Activated CD4-positive, alpha-beta T cell treated with anti-CD3 and anti-CD28 coated beads for 48 hours (primary cell): Measurements from ENCODE around the gene NUCB1.
"Not testable (repeated sequence)": the region's sequence is repeated elsewhere in the genome, so short reads cannot be mapped to it uniquely, and the experiment has no call there.

Experiments
- DNase-seq: peaks from one replicate; pipeline ENCODE4 v3.0.0-alpha.2; 2020

NUCB1 gene

DNA sequence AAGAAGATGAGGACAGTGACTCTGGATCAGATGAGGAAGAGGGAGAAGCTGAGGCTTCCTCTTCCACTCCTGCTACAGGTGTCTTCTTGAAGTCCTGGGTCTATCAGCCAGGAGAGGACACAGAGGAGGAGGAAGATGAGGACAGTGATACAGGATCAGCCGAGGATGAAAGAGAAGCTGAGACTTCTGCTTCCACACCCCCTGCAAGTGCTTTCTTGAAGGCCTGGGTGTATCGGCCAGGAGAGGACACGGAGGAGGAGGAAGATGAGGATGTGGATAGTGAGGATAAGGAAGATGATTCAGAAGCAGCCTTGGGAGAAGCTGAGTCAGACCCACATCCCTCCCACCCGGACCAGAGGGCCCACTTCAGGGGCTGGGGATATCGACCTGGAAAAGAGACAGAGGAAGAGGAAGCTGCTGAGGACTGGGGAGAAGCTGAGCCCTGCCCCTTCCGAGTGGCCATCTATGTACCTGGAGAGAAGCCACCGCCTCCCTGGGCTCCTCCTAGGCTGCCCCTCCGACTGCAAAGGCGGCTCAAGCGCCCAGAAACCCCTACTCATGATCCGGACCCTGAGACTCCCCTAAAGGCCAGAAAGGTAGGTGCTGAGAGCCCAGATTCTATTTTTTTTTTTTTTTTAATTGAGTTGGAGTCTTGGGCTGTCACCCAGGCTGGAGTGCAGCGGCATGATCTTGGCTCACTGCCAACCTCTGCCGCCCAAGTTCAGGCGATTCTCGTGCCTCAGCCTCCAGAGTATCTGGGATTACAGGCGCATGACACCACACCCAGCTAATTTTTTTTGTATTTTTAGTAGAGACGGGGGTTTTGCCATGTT lies 25.6 kb upstream of the NUCB1 start:
- no peak for DNase-seq

DNA sequence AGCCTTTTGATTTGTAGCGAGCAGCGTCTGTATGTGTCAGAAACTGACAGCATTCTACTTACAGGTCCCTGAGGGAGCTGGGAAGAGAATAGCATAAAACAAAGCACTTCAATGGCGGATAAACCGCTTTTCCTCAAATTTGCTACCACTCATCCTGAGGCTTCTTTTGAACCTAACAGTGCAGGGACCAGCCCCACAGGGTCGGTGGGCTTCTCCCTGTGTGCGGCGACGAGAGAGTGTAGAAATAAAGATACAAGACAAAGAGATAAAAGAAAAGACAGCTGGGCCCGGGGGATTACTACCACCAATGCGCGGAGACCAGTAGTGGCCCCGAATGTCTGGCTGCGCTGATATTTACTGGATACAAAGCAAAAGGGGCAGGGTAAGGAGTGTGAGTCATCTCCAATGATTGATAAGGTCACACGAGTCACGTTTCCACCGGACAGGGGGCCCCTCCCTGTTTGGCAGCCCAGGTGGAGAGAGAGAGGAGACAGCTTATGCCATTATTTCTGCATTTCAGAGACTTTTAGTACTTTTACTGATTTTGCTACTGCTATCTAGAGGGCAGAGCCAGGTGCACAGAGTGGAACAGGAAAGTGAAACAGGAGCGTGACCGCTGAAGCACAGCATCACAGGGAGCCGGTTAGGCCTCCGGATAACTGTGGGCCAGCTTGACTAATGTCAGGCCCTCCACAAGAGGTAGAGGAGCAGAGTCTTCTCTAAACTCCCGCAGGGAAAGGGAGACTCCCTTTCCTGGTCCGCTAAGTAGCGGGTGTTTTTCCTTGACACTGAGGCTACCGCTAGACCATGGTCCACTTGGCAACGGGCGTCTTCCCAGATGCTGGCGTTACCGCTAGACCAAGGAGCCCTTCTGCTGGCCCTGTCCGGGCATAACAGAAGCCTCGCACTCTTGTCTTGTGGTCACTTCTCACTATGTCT lies 23.8 kb upstream of the NUCB1 start:
- DNase-seq = peak; percentile 72

DNA sequence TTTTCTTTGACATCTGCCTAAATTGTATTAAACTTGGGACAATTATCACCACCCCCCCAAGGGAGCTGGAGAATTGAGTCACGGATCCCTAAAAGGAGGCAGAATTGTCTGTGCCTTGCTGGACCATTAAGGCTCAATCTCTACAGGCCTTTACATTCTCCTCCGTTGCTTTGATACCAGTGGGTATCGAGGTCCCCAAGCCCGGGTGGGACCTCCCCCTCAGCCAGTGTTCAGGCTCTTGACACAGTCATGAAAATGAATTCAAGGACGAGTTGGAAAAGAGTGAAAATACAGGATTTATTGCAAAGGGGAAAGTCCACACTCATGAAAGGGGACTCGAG lies 22.3 kb upstream of the NUCB1 start:
- DNase-seq = no peak

DNA sequence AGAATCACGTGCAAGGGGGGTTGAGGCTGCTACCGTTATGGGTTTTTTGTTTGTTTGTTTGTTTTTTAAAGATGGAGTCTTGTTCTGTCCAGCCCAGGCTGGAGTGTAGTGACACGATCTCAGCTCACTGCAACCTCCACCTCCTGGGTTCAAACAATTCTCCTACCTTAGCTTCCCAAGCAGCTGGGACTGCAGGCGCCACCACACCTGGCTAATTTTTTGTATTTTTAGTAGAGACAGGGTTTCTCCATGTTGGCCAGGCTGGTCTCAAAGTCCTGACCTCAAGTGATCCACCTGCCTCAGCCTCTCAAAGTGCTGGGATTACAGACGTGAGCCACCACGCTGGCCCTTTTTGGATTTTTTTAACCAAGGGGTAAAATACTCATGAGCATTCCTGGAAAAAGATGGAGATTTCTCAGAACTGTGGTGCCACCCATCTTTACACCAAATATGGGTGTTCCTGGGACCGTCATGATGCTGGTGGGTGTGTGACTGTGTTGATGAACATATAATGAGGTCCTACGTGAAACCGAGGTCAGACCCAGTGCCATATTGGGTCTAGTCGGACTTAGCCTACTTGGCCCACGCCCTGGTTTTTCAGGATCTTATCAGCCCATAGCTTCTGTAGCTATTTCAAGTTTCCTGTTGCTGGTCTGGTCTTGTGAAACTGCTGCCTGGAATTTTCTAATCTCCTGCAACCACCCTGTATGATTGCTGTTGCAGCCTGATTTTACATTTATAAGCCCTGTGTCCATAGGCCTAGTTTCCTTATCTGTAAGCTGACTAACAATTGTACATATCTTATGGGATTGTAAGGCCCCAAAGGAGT lies 21.7 kb upstream of the NUCB1 start:
- DNase-seq = no peak

DNA sequence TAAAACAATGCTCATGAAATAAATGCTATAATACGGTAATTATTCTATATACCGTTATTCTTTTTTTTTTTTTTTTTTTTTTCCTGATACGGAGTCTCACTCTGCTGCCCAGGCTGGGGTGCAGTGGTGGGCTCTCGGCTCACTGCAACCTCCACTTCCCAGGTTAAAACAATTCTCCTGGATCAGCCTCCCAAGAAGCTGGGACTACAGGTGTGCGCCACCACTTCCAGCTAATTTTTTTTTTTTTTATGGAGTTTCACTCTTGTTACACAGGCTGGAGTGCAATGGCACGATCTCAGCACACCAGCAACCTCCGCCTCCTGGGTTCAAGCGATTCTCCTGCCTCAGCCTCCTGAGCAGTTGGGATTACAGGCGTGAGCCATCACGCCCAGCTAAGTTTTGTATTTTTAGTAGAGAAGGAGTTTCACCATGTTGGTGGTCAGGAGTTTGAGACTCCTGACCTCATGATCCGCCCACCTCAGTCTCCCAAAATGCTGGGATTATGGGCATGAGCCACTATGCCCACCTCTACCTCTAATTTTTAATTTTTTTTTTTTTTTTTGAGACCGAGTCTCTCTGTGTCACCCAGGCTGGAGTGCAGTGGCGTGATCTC lies 21.0 kb upstream of the NUCB1 start:
- DNase-seq = no peak

DNA sequence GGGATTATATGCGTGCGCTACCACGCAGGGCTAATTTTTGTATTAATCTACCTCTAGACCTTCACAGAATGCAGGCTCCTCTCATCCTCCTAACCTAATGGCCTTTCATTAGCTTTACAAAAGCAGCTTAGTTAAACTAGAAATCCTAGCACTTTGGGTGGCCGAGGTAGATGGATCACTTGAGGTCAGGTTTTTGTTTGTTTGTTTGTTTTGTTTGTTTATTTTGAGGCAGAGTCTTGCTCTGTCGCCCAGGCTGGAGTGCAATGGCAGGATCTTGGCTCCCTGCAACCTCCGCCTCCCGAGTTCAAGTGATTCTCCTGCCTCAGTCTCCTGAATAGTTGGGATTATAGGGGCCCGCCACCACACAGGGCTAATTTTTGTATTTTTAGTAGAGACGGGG lies 20.4 kb upstream of the NUCB1 start:
- DNase-seq = not testable (repeated sequence)

DNA sequence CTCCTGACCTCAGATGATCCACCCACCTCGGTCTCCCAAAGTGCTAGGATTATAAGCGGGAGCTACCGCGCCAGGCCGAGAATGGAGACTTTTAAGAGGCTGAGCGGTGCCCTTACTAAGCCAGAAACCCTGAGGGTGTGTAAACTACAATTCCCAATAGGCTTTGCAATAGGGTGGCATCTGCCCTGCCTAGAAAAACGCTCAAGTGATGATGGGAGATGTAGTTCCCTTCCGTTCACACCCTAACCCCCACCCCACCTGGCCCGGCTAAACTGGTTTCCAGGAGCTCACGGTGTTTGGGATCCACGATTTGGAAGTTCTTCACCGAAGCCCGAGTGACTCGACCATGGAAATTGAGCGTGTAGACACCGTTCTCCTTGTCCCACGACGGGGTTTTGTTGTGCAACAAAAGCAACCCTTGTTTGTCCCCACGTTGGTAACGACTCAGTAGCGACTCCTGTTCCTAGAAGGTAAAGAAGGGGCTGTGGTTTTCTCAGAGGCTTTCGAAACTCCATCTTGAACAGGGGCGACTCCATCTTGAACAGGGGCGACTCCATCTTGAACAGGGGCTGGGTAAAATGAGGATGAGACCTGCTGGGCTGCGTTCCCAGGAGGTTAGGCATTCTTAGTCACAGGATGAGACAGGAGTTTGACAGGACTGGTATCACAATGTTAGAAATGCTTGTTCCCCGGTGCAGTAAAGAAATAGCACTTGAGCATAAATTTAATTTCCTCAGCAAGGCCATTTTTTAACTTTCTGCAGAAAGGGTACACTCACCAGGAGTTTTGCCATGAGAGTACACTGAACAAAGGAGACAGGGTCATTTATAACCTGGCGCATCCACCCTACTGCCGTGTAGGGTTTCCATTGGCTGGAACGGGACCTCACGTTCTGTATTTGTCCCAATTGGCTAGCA lies 18.1 kb upstream of the NUCB1 start:
- no peak for DNase-seq

DNA sequence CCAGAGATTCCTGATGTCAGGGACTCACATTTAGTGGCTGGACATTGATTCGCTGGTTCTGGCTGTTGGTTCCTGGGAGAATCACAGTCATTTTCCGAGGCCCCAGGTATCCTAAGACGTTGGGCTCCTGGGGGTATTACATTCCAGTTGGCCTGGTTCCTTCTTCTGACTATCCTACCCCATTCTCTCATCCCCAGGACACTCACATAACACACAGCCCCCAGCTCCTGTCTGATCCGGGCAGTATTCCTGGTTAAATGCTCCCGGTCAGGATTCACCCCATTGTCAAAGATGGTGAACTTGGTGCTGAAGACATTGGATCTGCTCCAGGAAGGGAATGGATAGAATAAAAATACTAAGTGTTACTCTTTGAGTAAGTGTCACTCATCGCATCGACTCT lies 16.4 kb upstream of the NUCB1 start:
- no peak for DNase-seq

DNA sequence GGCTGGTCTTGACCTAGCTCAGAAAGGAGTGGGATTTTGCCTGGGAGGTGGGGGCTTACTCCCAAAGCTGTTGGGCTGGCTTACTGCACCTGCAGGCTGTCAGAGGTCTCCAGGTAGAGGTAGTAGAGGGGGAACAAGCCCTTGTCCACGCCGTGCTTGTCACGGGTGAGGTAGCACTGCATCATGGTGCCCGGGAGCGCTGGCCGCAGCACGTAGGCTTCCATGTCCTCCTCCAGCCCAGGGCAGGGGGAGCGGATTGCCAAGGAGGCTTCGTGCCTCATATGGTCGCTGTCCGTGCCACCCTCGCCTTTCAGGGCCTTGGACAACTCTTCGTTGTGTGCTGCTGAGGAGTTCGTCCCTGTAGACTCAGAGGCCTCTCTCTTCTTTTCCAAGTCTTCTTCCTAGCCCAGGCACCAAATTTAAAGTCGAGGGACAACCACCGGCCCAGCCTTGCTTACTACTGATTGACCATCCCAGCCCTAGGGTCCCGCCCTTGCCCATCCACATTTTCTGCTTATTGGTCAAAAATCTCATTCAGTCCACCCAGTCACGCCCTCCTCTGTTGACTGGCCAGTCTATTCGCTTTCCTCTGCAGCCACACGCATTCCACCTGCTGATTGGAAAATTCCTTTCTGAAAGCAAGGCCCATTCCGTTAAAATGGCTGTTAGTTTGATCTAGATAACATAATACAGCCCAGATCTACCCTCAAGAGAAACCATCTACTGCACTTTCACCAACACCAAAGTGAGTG lies 12.1 kb upstream of the NUCB1 start:
- no peak for DNase-seq

DNA sequence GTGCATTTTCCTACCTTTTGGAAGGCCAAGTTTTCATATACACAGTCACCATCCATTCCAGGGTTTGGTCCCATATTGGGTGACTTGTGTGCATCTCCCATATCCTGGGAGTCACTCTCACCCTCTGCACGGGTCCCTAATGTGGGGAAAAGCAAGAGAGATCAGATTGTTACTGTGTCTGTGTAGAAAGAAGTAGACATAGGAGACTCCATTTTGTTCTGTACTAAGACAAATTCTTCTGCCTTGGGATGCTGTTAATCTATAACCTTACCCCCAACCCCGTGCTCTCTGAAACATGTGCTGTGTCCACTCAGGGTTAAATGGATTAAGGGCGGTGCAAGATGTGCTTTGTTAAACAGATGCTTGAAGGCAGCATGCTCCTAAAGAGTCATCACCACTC lies 10.6 kb upstream of the NUCB1 start:
- DNase-seq = not testable (repeated sequence)

DNA sequence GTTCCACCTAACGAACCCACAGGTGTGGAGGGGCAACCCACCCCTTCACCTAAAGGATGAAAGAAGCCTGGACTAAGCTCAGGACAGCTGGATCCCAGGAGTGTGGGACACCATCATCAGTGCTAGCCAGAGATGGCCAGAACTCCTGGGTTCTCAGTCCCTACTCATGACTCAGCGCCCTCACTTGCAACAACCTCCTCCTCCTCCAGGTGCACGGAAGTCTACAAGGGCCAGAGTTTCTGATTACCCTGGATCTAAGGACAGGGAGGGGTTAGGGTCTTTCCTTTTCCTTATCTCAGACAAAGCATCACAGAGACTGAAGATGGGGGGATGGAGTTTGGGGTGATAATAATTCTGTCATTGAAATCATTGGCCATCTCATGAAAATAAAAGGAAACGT lies 9.6 kb upstream of the NUCB1 start:
- no peak for DNase-seq

DNA sequence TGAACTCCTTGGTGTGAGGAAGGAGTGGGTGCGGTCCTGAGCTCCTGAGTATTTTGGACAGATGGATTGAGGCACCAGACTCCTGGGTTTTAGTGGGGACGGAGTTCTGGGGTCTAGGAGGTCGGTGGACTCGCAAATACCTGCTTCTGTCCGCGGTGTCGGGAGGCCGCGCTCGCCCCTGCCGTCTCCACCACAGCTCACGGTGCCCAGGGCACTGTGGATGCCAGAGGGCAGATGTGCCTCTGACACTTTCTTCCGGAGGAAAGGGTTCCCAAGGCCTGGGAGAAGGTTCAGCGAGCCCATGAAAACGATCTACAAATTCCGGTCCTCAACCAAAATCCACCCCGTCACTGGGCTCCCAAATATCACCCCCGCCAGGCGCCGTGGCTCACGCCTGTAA lies 4.9 kb upstream of the NUCB1 start:
- no peak for DNase-seq

DNA sequence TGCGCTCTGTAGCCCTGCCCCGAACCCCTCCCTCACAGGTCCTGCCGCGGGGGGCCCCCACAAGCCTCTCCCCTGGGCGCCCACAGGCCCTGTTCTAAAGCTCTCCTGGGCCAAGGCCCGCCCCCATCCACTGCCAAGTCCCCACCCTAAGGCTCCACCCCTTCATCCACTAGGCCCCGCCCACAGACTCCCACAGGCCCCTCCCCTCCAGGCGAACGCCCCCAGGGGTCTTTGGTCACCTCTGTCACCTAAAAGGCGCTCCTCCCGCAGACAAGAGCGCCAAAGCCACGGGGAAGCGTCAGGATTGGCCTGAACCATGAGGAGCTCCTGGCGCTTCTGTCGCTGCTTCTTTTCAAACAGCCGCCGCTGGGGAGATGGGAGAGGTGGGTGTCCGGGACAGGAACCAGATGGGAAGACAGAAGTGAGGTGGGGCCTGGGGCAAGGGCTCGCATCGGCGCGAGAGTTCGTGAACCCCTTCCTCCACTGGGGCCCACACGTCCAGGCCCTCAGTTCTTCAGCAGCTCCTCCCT lies 3.9 kb upstream of the NUCB1 start:
- DNase-seq = peak; percentile 71

DNA sequence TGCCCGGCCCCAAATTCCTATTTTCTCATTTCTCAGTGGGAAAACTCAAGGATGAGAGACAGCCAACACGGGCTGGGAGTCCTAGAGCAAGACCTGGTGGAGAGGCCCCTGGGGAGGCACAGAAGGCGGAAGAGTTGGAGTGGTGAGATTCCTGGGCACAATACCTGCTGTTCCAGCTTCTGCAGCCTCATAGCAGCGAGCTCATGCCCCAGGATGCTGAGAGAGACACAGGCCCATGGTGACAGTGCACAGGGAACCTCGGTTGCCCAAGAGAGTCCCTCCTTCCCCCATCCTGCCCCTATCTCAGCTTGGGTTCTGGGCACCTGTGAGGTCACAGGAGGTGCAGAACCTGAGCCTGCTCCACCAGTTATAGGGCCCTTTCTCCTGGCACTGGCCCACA lies 2.9 kb upstream of the NUCB1 start:
- no peak for DNase-seq

DNA sequence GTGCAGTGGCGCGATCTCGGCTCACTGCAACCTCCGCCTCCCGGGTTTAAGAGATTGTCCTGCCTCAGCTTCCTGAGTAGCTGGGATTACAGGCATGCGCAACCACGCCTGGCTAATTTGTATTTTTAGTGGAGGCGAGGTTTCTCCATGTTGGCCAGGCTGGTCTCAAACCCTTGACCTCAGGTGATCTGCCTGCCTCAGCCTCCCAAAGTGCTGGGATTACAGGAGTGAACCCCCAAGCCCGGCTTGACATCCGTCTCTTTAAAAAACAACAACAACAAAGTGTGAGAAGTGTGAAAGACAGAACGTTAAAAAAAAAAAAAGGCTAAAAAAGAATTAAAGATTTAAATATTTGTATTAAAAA lies 744 bp upstream of the NUCB1 start:
- not testable (repeated sequence) for DNase-seq

DNA sequence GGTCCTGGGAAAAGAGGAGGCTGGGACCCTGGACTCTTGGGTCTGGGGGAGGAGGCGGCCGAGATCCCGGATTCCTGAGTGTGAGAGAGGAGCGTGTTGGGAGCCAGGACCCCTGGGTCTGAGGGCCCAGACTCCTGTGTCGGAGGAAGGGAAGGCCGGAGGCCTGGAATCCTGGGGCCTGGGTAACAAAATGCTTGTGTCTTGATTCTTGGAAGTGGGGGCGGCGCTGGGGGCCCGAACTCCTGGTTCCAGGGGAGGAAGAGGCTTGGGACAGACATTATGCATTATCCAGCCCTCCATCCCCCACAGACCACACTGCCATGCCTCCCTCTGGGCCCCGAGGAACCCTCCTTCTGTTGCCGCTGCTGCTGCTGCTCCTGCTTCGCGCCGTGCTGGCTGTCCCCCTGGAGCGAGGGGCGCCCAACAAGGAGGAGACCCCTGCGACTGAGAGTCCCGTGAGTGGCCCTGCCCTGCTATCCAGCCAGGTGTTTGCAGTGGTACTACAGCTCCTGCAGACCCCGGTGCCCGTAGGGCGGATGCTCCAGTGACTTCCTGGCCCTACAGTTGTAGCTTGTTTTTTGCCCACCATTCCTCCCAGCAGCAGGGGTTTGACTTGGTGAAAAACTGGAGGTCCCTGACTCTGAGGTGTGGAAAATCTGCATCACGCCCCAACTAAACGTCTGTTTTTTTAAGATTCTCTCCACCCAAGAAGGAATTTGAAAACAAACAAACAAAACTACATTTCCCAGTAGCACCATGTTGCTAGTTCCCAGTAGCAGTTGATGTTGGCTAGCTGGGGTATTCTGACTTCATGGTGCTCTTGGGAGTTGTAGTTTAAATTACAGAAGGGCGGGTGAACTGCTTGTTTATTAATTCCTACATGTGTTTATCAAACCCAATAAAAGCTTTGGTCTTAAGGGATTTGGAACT lies 630 bp downstream of the NUCB1 start:
- DNase-seq = peak; percentile 16

DNA sequence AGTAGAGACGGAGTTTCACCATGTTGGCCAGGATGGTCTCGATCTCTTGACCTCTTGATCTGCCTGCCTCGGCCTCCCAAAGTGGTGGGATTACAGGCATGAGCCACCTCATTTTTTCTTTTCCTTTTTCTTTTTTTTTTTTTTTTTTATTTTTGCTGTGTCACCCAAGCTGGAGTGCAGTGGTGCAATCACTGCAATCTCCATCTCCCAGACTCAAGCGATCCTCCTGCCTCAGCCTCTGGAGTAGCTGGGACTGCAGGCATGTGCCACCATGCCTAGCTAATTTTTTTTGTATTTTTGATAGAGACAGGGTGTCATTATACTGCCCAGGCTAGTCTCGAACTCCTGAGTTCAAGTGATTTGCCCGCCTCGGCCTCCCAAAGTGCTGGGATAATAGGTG lies 2.2 kb downstream of the NUCB1 start:
- not testable (repeated sequence) for DNase-seq

DNA sequence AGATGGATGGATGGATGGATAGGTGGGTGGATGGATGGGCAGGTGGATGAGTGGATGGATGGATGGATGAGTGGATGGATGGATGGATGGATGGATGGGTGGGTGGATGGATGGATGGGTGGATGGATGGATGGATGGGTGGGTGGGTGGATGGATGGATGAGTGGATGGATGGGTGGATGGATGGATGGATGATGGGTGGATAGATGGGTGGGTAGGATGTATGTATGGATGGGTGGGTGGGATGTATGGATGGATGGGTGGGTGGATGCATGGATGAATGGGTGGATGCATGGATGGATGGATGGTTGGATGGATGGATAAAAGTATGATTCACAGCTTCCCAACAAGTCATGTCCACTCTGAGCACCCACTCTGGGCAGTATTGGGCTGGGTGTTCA lies 3.7 kb downstream of the NUCB1 start:
- DNase-seq = not testable (repeated sequence)

DNA sequence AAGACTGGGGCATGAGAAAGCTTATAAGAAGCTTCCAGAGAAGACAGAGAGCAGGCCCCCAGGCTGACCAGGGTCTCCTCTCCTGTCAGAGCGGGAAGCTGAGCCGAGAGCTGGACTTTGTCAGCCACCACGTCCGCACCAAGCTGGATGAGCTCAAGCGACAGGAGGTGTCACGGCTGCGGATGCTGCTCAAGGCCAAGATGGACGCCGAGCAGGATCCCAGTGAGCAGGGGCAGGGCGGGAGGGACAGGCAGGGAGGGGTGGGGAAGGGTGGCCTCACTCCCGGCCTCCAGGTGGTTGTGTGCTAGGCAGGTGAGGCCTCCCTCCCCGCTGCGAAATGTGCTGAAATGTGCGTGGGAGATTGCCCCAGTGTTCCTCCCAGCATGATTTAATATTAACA lies 5.6 kb downstream of the NUCB1 start:
- DNase-seq = no peak

DNA sequence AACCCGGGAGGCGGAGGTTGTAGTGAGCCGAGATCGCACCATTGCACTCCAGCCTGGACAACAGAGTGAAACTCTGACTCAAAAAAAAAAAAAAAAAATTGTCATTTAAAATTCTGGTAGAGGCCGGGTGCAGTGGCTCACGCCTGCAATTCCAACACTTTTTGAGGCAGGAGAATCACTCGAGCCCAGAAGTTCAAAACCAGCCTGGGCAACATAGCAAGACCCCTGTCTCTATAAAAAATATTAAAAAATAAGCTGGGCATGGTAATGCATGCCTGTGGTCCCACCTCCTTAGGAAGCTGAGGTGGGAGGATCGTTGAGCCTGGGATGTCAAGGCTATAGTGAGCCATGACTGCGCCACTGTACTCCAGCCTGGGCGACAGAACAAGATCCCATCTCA lies 6.2 kb downstream of the NUCB1 start:
- DNase-seq = no peak
